Measurements from ENCODE around the gene VHLL. TPM values are rescaled to one million over a fixed set of nuclear protein-coding genes. Genes with fewer than 3 reads are reported as not detected.
A peak's percentile ranks its signal among the peaks of the same experiment; 100 is the strongest.

The VHLL gene
- total RNA-seq, 1 experiment from 2014 or later: not detected

DNA sequence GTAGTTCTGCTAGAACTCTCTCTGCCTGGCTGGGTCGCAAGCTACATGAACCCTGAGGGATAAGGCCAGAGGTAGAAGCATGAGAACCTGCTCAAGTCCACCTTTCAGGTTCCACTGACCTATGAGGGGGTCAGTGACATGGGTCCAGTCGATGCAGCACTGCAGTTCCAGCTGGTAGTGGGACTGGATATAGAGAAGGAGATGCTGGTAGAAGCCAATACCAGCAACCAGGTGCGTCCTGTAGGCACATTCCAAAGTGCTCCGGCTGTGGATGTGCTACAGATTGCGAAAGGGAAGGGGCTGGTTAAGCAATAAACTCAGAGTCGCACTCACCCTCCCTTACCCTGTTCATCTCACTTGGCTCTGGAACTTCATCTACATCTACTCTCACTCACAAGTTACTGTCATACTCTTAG lies 22.1 kb downstream of the VHLL start:
- CTCF ChIA-PET: no interaction called here

DNA sequence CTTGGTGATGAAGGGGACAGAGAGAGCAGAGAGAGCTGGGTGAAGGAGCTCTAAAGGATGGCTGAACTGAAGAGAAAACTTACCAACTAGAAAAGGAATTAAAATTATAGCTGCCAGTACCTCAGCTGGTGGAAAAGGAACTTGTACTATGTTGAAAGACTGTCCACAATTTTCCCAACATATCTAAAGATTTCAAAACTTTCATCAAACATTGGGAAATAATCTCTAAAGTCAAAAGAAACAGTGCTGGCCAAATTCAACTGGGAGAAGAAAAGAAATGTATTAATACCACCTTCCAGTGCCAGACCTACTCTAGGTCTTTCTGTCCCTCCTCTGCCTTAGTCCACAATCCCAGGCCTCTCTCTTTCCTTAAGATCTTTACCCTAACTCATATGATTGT lies 22.6 kb downstream of the VHLL start:
- Histone ChIP-seq H3K36me3 (ENCODE audit: control insufficient read depth, insufficient read depth, low read length) (peaks cover 15% of the 10 kb centered on the region), H3K4me3 (ENCODE audit: low read depth, low read length) (no peak overlapping the region), H3K4me1 (peaks cover 9% of the 10 kb centered on the region), H3K27me3 (replicated peaks; ENCODE audit: control insufficient read depth, insufficient read depth, low read length) (no peaks in the 10 kb centered on the region), H3K9me3 (no peaks in the 10 kb centered on the region)
- Mint-ChIP-seq H3K9me3 (ENCODE audit: unreplicated experiment) (no peaks in the 10 kb centered on the region), H3K36me3 (ENCODE audit: insufficient read depth, unreplicated experiment) (peaks cover 74% of the 10 kb centered on the region), H3K4me1 (ENCODE audit: low read depth, unreplicated experiment) (peaks cover 12% of the 10 kb centered on the region), H3K4me3 (ENCODE audit: unreplicated experiment) (no peak overlapping the region), H3K27ac (ENCODE audit: unreplicated experiment) (no peak overlapping the region), H3K27me3 (ENCODE audit: insufficient read depth, unreplicated experiment) (no peaks in the 10 kb centered on the region)
- CTCF ChIA-PET: no interaction called here
- TF ChIP-seq CTCF (IDR thresholded peaks at IDR 0.05; ENCODE audit: insufficient read depth in 1 of 2, low read depth in 1 of 2, low read length in 1 of 2, severe bottlenecking in 1 of 2, unreplicated experiment in 1 of 2): no peak
- no TSS peak for BruUV-seq (replicated peaks)
- DNase-seq: no peak
- intact Hi-C loops (cut with micrococcal nuclease; ENCODE audit: unreplicated experiment): no loop called here
- POLR2A ChIA-PET: no interaction called here

More for the DNA sequence above, 22.1 kb downstream of the VHLL start:
- TF ChIP-seq CTCF (IDR thresholded peaks at IDR 0.05; ENCODE audit: insufficient read depth in 1 of 2, low read depth in 1 of 2, low read length in 1 of 2, severe bottlenecking in 1 of 2, unreplicated experiment in 1 of 2): no peak
- H3K4me3 ChIP-seq (ENCODE audit: low read depth, low read length): no peak overlapping the region
- Mint-ChIP-seq H3K9me3 (ENCODE audit: unreplicated experiment) (no peaks in the 10 kb centered on the region), H3K27me3 (ENCODE audit: insufficient read depth, unreplicated experiment) (no peaks in the 10 kb centered on the region), H3K27ac (ENCODE audit: unreplicated experiment) (no peak overlapping the region), H3K36me3 (ENCODE audit: insufficient read depth, unreplicated experiment) (peaks cover 70% of the 10 kb centered on the region), H3K4me3 (ENCODE audit: unreplicated experiment) (no peak overlapping the region), H3K4me1 (ENCODE audit: low read depth, unreplicated experiment) (peaks cover 12% of the 10 kb centered on the region)
- peak; percentile 59 to 60 for DNase-seq
- BruUV-seq (replicated peaks): no TSS peak
- peaks cover 10% of the 10 kb centered on the region for H3K4me1 ChIP-seq
- intact Hi-C loops (cut with micrococcal nuclease; ENCODE audit: unreplicated experiment): no loop called here
- H3K27me3 ChIP-seq (replicated peaks; ENCODE audit: control insufficient read depth, insufficient read depth, low read length): no peaks in the 10 kb centered on the region
- peaks cover 15% of the 10 kb centered on the region for H3K36me3 ChIP-seq (ENCODE audit: control insufficient read depth, insufficient read depth, low read length)
- no peaks in the 10 kb centered on the region for H3K9me3 ChIP-seq
- POLR2A ChIA-PET: no interaction called here

GRCh38 chr1:156270314-156270713 lies 28.8 kb downstream of the VHLL start:
- H3K9me3 Mint-ChIP-seq (ENCODE audit: unreplicated experiment): no peaks in the 10 kb centered on the region
- H3K27ac Mint-ChIP-seq (ENCODE audit: unreplicated experiment): no peak overlapping the region
- no TSS peak for BruUV-seq (replicated peaks)
- Histone ChIP-seq H3K27me3 (replicated peaks; ENCODE audit: control insufficient read depth, insufficient read depth, low read length) (no peaks in the 10 kb centered on the region), H3K4me3 (ENCODE audit: low read depth, low read length) (no peak overlapping the region), H3K36me3 (ENCODE audit: control insufficient read depth, insufficient read depth, low read length) (peaks cover 12% of the 10 kb centered on the region), H3K9me3 (no peaks in the 10 kb centered on the region), H3K4me1 (no peaks in the 10 kb centered on the region)
- no peak overlapping the region for H3K4me3 Mint-ChIP-seq (ENCODE audit: unreplicated experiment)
- peaks cover 99% of the 10 kb centered on the region for H3K36me3 Mint-ChIP-seq (ENCODE audit: insufficient read depth, unreplicated experiment)
- ChIA-PET CTCF (no interaction called here), POLR2A (interaction anchor here (0.6 kb wide), 1 partner anchor 446 kb away, joined by 11 read pairs; no protein-coding TSS in a partner anchor)
- H3K27me3 Mint-ChIP-seq (ENCODE audit: insufficient read depth, unreplicated experiment): no peaks in the 10 kb centered on the region
- TF ChIP-seq CTCF (IDR thresholded peaks at IDR 0.05; ENCODE audit: insufficient read depth in 1 of 2, low read depth in 1 of 2, low read length in 1 of 2, severe bottlenecking in 1 of 2, unreplicated experiment in 1 of 2): no peak
- DNase-seq: no peak
- no peaks in the 10 kb centered on the region for H3K4me1 Mint-ChIP-seq (ENCODE audit: low read depth, unreplicated experiment)
- intact Hi-C loops (cut with micrococcal nuclease; ENCODE audit: unreplicated experiment): no loop called here

All from Caco-2 (cell line).